Ishikawa (cell line): Measurements from ENCODE around the gene MESP1.

Experiments
- CREB1 ChIP-seq: IDR thresholded peaks from 2 replicates; pipeline ENCODE4 v1.6.1; 2012; ENCODE audit warnings: low read depth
- EGR1 ChIP-seq: IDR thresholded peaks from 2 replicates; pipeline ENCODE4 v1.6.1; 2012
- EP300 ChIP-seq: IDR thresholded peaks from 2 replicates; pipeline ENCODE4 v1.6.1; 2012; ENCODE audit warnings: borderline replicate concordance
- FOXM1 ChIP-seq: IDR thresholded peaks from 2 replicates; pipeline ENCODE4 v1.6.1; 2012; ENCODE audit warnings: low read depth, borderline replicate concordance
- MAX ChIP-seq: IDR thresholded peaks from 2 replicates; pipeline ENCODE4 v1.6.1; 2012
- NFIC ChIP-seq: IDR thresholded peaks from 2 replicates; pipeline ENCODE4 v1.6.1; 2012
- RAD21 ChIP-seq: IDR thresholded peaks from 2 replicates; pipeline ENCODE4 v1.6.1; 2012; ENCODE audit warnings: low read depth
- REST ChIP-seq: IDR thresholded peaks from 2 replicates; pipeline ENCODE4 v1.6.1; 2012; ENCODE audit warnings: low read depth, mild to moderate bottlenecking
- TAF1 ChIP-seq: IDR thresholded peaks from 2 replicates; pipeline ENCODE4 v1.6.1; 2012; ENCODE audit warnings: low read depth, mild to moderate bottlenecking
- TCF12 ChIP-seq: IDR thresholded peaks from 2 replicates; pipeline ENCODE4 v1.6.1; 2012; ENCODE audit warnings: low read depth
- TEAD4 ChIP-seq: IDR thresholded peaks from 2 replicates; pipeline ENCODE4 v1.6.1; 2012
- YY1 ChIP-seq: IDR thresholded peaks from 2 replicates; pipeline ENCODE4 v1.6.1; 2012; ENCODE audit warnings: low read depth
- ZBTB7A ChIP-seq: IDR thresholded peaks from 2 replicates; pipeline ENCODE4 v1.6.1; 2012; ENCODE audit warnings: low read depth
- TF ChIP-seq, protein P1 (sequence below): IDR thresholded peaks from 2 replicates; pipeline ENCODE4 v1.6.1; 2012

MESP1 gene

DNA sequence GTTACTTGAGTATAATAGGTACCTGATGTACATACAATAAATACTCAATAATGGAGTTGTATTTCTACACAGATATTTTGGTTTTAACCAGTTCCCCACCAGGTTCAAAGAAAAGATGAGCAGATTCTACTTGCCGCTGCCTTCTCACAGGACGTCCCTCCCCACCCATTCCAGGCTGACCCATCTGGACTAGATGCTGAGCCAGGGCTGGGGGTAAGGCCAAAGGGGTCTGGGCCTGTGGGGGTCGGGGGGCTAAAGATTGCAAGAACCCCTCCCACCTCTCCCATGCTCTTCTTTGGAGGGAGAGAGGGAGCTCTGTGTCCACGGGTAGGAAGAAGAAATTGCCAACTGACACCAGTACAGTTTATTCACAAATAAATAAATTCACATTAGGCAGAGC, 1.5 kb downstream of the MESP1 start:
- TF ChIP-seq TCF12 (no peak), TAF1 (no peak), ZBTB7A (no peak), EGR1 (no peak), EP300 (no peak), FOXM1 (no peak)
- TF ChIP-seq, protein P1, sequence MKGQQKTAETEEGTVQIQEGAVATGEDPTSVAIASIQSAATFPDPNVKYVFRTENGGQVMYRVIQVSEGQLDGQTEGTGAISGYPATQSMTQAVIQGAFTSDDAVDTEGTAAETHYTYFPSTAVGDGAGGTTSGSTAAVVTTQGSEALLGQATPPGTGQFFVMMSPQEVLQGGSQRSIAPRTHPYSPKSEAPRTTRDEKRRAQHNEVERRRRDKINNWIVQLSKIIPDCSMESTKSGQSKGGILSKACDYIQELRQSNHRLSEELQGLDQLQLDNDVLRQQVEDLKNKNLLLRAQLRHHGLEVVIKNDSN: no peak

DNA sequence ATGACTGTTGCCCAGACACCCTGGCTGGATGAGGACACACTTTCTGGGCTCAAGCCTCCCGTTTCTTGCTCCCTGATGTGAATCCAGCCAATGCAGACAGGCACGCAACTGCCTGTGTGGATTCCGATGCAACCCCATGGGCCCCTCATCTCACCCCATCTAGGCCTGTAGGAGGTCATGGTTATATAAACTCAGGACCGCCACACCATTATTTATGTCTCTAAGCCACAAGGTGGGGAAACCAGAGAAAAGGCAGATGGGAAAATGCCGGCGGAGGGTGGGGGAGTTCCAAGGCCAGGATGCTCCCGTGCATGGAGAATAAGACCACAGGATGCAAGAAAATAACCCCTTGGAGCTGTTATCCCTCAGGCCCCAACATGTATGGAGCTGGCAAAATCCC, 2.0 kb downstream of the MESP1 start:
- TF ChIP-seq RAD21: no peak

DNA sequence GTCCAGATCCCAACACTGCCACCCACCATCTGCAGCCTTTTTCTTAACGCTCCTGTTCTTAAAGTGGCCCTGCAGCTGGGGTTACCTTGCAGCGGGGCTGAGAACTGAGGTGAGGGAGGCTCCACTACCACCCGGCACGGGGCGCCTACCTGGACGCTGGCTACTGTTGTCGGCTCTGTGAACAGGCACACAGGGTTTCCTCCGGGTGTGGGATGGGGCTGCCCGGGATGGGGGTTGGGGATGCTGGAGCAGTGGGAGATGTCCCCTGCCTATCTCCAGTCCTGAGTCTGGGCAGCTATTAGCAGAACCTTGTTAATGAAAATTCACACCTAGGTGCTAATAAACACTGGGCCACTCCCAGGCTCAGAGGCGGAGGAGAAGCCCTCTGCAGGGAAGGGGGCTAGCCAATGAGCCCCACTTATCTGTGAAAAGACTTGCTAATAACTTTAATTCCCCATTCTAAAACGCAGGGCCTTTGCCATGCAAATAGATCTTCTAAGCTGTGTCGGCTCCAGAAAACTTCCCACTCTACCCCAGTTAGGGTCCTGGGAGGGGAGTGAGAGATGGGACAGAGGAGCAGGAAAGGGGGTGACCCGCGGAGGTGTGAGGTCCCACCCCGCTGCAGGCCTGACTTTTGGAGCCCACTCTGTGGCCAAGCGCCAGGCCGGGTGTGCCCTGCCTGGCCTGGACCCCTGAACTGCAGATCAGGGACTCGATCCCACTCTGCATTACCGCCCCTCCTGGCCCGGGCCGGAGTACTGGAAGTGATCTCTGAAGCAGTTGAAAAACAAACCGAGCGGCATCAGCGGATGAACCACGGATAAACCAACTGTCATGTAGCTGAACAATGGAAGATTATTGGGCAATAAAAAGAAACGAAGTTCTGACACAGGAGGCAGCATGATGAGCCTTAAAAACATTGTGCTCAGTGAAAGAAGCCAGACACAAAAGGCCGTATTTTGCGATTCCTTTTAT, 3.1 kb downstream of the MESP1 start:
- TF ChIP-seq MAX: no peak
- no peak for TF ChIP-seq EGR1
- TF ChIP-seq, protein P1: no peak
- no peak for TF ChIP-seq NFIC
- TF ChIP-seq YY1: no peak
- TF ChIP-seq FOXM1: no peak

DNA sequence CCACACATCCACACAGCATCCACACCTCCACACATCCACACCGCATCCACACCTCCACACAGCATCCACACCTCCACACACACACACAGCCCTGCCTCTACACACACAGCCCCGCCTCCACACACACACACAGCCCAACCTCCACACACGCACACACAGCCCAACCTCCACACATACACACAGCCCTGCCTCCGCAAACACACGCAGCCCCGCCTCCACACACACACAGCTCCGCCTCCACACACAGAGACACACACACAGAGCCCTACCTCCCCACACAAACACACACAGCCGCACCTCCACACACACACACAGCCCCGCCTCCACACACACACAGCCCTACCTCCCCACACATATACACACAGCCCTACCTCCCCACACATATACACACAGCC, 4.7 kb downstream of the MESP1 start:
- TF ChIP-seq YY1: no peak
- TF ChIP-seq, protein P1: no peak

GRCh38 chr15:89745768-89746167, 5.3 kb downstream of the MESP1 start:
- TF ChIP-seq REST (no peak), NFIC (no peak), TEAD4 (no peak), TCF12 (no peak), EGR1 (no peak), EP300 (no peak), CREB1 (no peak), ZBTB7A (no peak), TAF1 (no peak), YY1 (no peak), FOXM1 (no peak), RAD21 (no peak)
- TF ChIP-seq, protein P1: no peak

DNA sequence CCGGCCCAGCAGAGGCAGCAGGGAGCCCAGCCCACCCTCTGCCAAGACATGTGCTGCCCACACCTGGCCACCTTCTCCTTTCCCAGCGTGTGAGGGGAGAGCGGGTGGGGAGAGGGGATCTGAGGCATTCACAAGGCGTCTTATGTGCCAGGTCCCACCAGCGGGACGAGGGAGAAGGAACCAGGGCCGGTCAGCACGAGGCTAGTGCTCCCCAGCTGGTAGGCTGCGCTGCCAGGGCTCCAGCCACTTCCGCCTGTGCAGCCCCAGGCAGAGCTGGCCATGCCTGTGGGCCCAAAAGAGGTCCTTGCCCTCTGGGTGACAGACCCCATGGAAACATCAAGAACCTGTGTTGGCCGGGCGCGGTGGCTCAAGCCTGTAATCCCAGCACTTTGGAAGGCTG, 5.9 kb downstream of the MESP1 start:
- no peak for TF ChIP-seq CREB1
- no peak for TF ChIP-seq RAD21
- no peak for TF ChIP-seq TAF1
- no peak for TF ChIP-seq REST
- no peak for TF ChIP-seq NFIC
- no peak for TF ChIP-seq FOXM1
- TF ChIP-seq MAX: no peak
